Astrocyte of the cerebellum (primary cell): Measurements from ENCODE around the gene PLD3.

ENCODE experiments used
- DNase-seq: peaks from one replicate; pipeline ENCODE4 v3.0.0-alpha.2; 2011; ENCODE audit warnings: low read depth
- H3K4me3 ChIP-seq: 2 replicates; pipeline ENCODE4 v1.5.1; 2011; ENCODE audit warnings: mild to moderate bottlenecking, low read depth, low read length, moderate library complexity
- CTCF ChIP-seq: IDR thresholded peaks from 2 replicates; pipeline ENCODE4 v1.5.1; 2012; ENCODE audit warnings: low read length, low read depth, moderate library complexity, mild to moderate bottlenecking; ENCODE audit errors: missing control alignments
- in situ Hi-C: cut with HindIII; loops from 2 replicates; pipeline ENCODE4 v1.10.0; 2017; ENCODE audit warnings: low sequenced_read_pairs

PLD3 gene

GRCh38 chr19:40348961-40349507, 539 bp downstream of the PLD3 start:
- H3K4me3 ChIP-seq: peak overlapping the region; percentile 93
- no peak for DNase-seq
- in situ Hi-C loops: no loop called here
- no peak for TF ChIP-seq CTCF

GRCh38 chr19:40355975-40356680, 7.6 kb downstream of the PLD3 start:
- H3K4me3 ChIP-seq: no peak overlapping the region
- no peak for TF ChIP-seq CTCF
- no peak for DNase-seq
- in situ Hi-C loops: no loop called here

GRCh38 chr19:40356681-40357595, 8.4 kb downstream of the PLD3 start:
- no peak overlapping the region for H3K4me3 ChIP-seq
- DNase-seq: no peak
- in situ Hi-C loops: no loop called here
- TF ChIP-seq CTCF: no peak

- in situ Hi-C loops: no loop called here
- H3K4me3 ChIP-seq: no peak overlapping the region
- no peak for DNase-seq
- TF ChIP-seq CTCF: no peak
These were observed 9.1 kb downstream of the PLD3 start for GRCh38 chr19:40357640-40358039.

GRCh38 chr19:40358773-40359172, 10.3 kb downstream of the PLD3 start:
- TF ChIP-seq CTCF: no peak
- DNase-seq: no peak
- in situ Hi-C loops: no loop called here
- H3K4me3 ChIP-seq: no peak overlapping the region

- in situ Hi-C loops: no loop called here
- no peak for TF ChIP-seq CTCF
These were observed 11.7 kb downstream of the PLD3 start for GRCh38 chr19:40360020-40360707.

More at GRCh38 chr19:40360020-40360707, 11.7 kb downstream of the PLD3 start:
- no peak for DNase-seq
- no peak overlapping the region for H3K4me3 ChIP-seq
